ENCODE data around the gene DDX27. TPM values are rescaled to one million over a fixed set of nuclear protein-coding genes. Genes with fewer than 3 reads are reported as not detected.

DDX27 gene
- total and polyA plus RNA-seq, 2 of the 8 experiments (the other 6 are each of a cell fraction or from before 2014, with no cell fraction given): 42.7 to 51.0 TPM

DNA sequence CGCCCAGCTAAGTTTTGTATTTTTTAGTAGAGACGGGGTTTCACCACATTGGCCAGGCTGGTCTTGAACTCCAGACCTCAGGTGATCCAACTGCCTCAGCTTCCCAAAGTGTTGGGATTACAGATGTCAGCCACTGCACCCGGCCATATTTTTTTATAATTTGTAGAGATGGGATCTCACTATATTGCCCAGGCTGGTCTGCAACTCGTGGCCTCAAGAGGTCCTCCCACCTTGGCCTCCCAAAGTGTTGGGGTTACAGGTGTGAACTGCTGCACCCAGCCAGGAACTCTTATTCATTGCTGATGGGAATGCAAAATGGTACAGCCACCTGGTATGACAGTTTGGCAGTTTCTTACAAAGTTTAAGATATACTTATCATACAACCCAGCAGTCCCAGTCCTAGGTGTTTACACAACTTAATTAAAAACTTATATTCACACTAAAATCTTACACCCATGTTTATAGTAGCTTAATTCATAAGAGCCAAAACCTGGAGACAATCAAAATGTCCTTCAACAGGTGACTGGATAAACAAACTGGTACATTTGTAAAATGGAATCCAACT, 19.4 kb upstream of the DDX27 start (continued):
- TF ChIP-seq POU5F1 (IDR thresholded peaks at IDR 0.05; ENCODE audit: low read depth, low read length) (no peak), KDM4A (IDR thresholded peaks at IDR 0.05; ENCODE audit: low read depth, low read length, severe bottlenecking) (no peak), EZH2 (IDR thresholded peaks at IDR 0.05; ENCODE audit: low read depth, low read length, severe bottlenecking) (no peak), BCL11A (IDR thresholded peaks at IDR 0.05; ENCODE audit: low read depth in 2 of 2, low read length in 2 of 2) (no peak), HDAC6 (IDR thresholded peaks at IDR 0.05; ENCODE audit: low read depth, low read length) (no peak), FOSL1 (IDR thresholded peaks at IDR 0.05; ENCODE audit: insufficient read depth, low read depth, low read length) (no peak), RBBP5 (IDR thresholded peaks at IDR 0.05; ENCODE audit: borderline replicate concordance, low read depth, low read length) (no peak)

Measured in H1 (cell line).